Retinal pigment epithelial cell (primary cell): ENCODE measurements around the gene PRND.

Experiments
- DNase-seq: peaks from one replicate; pipeline ENCODE4 v3.0.0-alpha.2; 2010; ENCODE audit warnings: low read depth
- H3K4me3 ChIP-seq: 2 replicates; pipeline ENCODE4 v1.5.1; 2011; ENCODE audit warnings: mild to moderate bottlenecking, low read length, control low read depth, moderate library complexity
- CTCF ChIP-seq: conservative IDR thresholded peaks from 2 replicates; pipeline ENCODE4 v1.5.1; 2011; ENCODE audit warnings: low read depth, low read length, control low read depth, inconsistent platforms

The PRND gene

GRCh38 chr20:4775322-4776078 is 53.8 kb downstream of the PRND start:
- H3K4me3 ChIP-seq, result peak overlapping the region; percentile 62
- DNase-seq, result peak; percentile 23
- no peak for TF ChIP-seq CTCF

GRCh38 chr20:4776079-4776630 is 54.4 kb downstream of the PRND start:
- TF ChIP-seq CTCF, result no peak
- no peak for DNase-seq
- H3K4me3 ChIP-seq, result peak overlapping the region; percentile 62
